ENCODE data around the gene MARK3. TPM values are rescaled to one million over a fixed set of nuclear protein-coding genes. Genes with fewer than 3 reads are reported as not detected.
"Not testable (repeated sequence)": the region's sequence is repeated elsewhere in the genome, so short reads cannot be mapped to it uniquely, and the experiment has no call there.

Gene MARK3
- polyA plus RNA-seq, 3 donors: 101 to 113 (median 104) TPM

DNA sequence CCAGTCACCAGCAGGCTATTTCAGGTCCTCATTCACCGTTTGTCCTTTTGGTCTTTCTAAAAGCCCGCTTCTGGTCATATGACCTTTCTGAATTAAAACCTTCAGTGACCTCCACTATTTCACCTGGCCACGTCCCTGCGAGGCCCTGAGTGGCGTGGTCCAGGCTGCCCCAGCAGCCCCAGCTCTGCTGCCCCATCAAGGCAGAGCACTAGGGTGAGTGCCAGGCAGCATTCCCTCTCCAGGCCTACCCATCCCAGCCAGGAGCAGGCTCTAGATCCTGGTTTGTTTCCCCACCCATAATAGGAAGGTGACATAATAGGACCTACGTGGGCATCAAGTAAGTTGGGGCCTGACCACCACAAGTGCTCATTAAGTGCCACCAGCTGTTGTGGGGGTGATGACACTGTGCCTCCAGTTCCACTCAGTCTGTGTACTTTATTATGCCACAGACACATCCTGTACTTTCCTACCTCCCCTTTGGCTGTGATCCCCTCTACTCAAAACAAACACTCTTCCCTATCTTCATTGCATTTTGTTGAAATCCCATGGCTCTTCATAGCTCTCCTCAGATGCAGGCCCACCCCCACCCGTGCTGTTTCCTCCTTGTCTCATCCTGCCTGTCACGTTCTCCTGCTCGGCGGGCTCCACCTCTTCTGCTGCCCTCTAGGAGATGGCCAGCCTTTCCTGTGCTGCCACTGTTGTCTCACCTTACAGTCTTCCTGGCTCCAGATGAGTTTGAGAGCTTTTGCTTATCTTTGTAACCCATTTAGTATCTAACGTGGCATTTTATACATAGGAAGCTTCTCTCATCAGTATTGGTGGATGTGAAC, 116.0 kb downstream of the MARK3 start:
- DNase-seq (ENCODE audit: extremely low read depth in 1 of 11, low read depth in 9 of 11, low spot score in 4 of 11): no peak

DNA sequence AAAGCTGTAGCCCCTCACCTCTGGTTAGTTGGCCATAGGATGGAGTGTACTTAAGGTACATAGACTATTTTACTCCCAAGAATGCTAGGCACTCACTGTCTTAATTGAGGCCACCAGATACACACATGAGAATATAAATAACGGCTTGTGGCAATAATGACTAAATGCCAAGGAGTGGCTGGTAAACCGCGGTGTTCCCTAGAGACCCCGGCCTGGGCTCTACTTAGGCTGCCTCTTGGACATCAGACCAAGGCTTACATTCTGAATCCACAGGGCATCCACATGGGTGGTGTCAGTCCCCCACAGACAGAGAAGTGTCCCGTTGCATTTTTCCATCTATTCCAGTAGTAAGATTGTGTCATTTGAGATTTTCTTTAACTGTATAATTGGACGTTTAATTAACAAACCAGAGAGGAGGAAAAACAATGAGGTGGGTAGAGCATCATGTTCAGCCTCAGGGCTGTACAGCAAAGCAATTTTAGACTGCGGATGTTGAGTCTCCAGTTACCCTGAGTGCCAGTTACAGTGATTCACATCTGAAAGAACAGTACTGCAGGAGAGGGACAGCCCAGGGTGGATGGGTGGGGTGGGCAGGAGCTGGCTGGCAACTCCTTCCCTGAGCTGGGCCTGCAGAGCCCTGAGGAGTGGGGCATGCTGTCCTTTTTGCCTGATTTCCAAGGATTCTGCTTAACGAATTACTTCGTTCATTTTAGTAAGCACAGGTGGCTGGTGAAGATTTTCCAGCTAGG, 116.9 kb downstream of the MARK3 start:
- DNase-seq (ENCODE audit: extremely low read depth in 1 of 11, low read depth in 9 of 11, low spot score in 4 of 11): no peak

DNA sequence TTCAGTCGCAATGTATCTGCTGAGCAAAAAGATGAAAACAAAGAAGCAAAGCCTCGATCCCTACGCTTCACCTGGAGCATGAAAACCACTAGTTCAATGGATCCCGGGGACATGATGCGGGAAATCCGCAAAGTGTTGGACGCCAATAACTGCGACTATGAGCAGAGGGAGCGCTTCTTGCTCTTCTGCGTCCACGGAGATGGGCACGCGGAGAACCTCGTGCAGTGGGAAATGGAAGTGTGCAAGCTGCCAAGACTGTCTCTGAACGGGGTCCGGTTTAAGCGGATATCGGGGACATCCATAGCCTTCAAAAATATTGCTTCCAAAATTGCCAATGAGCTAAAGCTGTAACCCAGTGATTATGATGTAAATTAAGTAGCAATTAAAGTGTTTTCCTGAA, 117.7 kb downstream of the MARK3 start:
- no peak for DNase-seq (ENCODE audit: extremely low read depth in 1 of 11, low read depth in 9 of 11, low spot score in 4 of 11)

DNA sequence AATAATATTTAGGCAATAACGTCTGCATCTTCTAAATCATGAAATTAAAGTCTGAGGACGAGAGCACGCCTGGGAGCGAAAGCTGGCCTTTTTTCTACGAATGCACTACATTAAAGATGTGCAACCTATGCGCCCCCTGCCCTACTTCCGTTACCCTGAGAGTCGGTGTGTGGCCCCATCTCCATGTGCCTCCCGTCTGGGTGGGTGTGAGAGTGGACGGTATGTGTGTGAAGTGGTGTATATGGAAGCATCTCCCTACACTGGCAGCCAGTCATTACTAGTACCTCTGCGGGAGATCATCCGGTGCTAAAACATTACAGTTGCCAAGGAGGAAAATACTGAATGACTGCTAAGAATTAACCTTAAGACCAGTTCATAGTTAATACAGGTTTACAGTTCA, 118.1 kb downstream of the MARK3 start:
- no peak for DNase-seq (ENCODE audit: extremely low read depth in 1 of 11, low read depth in 9 of 11, low spot score in 4 of 11)

DNA sequence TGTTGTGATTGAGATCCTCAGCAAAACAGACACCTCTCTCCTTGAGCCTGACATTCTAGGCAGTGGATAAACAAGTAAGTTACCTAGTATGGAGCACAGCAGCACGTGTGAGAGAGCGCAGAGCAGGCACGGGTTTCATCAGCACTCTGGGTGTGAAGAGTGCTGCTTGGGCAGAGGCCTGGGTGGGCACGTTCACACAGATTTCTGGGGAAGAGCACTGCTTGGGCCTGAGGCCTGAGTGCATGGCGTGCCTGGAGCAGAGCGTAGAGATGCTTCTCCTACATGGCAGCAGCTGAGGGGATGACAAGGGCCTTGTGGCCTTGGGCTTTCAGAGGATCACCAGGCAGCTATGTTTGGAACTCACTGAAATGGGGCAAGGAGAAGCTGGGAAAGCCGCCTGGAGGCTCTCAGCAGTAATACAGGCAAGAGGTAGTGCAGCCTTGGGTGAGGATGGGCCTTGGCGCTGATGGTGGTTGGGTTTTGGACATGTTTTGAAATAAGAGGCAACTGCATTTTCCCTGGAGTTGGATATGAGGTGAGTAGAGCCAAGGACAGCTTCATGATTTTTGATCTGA, 119.9 kb downstream of the MARK3 start:
- no peak for DNase-seq (ENCODE audit: extremely low read depth in 1 of 11, low read depth in 9 of 11, low spot score in 4 of 11)

DNA sequence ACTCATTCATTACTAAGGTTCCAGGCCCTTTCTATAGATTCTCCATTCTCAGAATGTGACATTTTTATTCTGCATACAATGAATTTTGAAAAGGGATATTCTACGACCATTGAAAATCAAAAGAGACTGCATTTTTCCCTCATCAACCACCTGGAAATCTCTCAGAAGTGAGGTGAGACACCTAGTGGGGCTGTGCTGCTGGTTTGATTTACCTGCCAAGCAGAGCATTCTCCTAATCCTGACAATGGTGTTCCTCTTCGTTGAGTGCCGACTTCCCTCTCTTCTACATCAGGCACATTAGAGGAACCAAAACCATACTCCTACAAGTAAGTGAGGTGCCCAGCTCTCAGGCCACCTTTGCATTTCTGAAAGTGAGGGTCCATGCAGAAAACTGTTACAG, 122.5 kb downstream of the MARK3 start:
- DNase-seq (ENCODE audit: extremely low read depth in 1 of 11, low read depth in 9 of 11, low spot score in 4 of 11): no peak

DNA sequence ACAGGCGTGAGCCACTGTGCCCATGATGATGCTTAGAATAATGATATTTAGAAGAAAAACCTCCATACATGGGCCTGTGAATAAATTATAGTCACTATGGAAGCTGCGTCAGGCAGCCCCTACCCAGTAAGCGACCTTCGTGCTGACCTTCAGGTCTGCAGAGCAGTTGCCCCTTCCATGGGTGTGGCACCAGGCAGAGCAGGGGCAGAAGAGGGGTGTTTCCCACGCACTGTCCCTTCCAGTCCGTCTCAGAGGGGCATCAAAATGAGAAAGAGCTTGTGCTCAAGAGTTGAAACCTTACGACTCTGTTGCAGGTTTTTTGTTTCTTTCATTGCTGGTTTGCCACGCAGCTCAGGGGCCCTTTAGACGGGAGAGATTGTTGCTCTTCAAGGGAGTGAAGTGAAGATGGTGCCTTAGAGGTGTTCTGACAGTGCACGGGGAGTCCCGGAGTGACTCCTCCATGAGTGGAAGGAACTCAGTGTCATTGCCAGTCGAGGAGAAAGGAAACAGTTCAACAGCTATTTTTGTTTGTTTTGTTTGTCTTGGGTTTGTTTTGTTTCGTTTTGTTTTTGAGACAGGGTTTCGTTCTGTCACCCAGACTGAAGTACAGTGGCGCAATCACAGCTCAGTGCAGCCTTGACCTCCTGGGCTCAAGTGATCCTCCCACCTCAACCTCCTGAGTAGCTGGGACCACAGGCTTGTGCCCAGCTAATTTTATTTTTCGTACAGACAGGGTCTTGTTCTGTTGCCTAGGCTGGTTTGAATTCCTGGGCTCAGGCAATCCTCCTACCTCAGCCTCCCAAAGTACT, 123.5 kb downstream of the MARK3 start:
- no peak for DNase-seq (ENCODE audit: extremely low read depth in 1 of 11, low read depth in 9 of 11, low spot score in 4 of 11)

DNA sequence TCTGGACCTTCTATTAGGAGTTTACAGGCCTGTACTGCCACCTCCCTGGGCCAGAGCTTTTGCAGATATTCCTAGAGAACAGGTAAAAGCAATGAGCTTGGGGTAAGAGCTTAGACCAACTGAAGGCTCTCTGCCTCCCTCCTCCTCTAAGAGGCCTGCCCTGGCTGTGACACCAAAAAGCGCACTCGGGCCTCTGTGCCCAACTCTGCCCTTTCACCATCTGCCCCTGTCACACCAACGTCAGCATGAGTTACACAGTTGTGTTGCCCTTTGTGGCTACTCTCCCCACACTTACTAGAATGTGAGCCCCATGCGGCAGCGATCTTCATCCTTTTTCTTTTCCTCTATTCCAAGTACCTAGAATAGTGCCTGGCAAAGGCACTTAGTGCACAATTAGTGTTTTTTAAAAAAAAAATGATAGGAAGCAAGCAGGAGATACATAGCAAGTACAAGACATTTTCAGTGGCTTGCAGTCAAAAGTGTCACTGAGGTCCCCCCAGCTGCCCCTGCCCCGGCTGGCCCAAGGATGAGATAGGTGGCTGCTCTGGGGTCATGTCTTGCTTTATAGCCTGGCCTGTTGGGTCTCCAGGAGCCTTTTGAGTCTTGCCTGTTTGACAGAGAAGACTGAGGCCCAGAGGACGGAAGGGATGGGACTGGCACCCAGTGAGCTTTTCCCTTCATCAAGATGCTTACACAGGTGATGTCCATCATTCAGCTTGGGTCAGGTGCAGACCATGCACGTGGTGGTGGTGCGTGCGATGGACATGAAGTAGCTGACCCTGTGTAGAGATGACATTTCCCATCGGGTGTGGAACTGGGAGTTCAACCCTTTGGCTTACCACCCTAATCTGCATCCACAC, 124.9 kb downstream of the MARK3 start:
- no peak for DNase-seq (ENCODE audit: extremely low read depth in 1 of 11, low read depth in 9 of 11, low spot score in 4 of 11)

DNA sequence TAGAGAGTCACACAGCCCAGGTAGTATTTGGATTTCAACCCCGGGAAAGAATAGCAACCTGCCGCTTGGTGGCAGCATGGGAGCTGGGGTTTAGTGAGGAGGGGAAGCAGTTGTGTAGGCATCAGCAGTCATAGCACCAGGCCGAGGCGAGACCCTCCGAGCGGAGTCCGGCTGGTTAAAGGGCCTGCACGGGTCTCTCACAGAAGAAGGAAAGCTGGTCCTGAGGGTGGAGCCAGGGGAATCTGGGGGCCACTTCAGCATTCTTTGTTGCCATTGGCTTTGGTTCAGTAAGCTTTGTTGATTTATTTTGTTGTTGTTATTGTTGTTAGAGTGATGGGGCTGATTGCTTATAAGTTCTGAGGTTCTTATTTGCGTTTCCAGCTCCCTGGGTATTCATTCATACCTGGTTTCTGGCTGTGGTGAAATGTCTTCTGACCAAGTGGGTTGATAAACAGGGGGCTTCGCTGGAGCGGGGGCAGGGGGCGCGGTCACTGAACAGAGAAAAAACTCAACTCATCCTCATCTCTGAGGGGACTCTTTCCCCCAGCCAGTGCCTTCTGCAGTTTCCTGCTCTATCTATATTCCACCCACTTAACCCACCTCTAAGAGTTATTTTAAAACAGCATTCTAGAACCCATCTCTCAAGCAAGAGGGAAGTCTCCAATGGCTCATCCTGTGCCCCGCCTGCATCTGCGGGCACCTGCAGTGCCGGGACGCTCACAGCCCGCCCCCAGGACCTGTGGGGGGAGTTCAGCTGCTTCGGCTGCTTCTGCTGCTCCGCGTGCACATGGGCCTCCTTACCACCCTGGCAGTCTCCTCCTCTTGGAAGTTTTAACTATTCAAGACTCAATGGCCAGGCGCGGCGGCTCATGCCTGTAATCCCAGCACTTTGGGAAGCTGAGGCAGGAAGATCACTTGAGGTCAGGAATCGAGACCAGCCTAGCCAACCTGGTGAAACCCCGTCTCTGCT, 125.8 kb downstream of the MARK3 start:
- no peak for DNase-seq (ENCODE audit: extremely low read depth in 1 of 11, low read depth in 9 of 11, low spot score in 4 of 11)

DNA sequence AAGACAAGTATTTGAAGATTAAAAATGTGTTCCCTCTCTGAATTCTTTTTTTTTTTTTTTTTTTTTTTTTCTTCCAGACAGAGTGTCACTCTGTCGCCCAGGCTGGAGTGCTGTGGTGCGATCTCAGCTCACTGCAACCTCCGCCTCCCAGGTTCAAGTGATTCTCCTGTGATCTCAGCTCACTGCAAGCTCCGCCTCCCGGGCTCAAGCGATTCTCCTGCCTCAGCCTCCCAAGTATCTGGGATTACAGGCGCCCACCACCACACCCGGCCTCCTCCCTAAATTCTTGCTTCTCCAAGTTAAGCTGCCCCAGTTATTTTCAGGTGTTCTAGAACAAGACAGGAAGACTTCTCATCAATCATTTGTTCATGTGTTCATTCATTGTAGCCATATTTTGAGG, 127.0 kb downstream of the MARK3 start:
- not testable (repeated sequence) for DNase-seq (ENCODE audit: extremely low read depth in 1 of 11, low read depth in 9 of 11, low spot score in 4 of 11)

DNA sequence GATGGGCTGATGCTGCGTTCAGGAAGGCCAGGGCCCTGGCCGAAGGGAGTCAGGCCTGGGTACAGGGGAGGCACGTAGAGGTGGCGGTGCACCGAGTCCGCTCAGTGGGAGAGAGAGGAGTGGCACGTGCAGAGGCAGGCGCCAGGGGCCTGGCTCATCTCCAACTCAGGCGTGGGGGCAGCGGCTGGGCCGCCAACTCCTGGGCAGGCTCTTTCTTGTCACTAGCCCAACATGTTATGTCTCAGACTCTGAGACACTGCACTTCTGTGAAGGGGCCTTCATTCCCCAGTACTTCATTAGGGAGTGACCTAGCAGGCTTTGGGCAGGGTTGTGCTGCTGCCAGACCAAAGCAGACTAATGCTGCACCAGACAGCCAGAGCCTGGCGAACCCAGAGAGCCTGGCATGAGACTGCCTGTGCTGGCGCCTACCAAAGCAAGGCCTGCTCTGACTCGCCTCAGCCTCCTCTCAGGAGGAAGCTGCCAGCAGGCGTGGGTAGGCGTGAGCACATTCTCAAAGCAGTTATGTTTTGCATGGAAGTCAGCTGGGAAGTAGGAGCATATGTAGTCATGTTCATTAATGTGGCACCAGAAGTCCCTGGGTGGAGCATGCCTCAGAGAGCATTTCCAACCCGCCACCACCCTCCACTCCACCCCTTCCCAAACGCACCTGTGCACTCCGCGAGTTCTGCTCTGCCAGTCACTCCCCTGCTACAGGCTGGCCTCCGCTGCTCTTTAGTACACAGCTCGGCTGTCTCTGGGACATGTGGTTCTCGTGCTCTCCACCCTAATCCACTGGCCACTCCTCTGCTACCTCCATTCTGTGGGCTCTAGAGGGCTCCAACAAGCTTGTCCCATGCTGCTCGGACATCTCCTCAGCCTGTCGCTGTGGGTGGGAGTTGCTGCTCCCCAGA, 127.7 kb downstream of the MARK3 start:
- no peak for DNase-seq (ENCODE audit: extremely low read depth in 1 of 11, low read depth in 9 of 11, low spot score in 4 of 11)

DNA sequence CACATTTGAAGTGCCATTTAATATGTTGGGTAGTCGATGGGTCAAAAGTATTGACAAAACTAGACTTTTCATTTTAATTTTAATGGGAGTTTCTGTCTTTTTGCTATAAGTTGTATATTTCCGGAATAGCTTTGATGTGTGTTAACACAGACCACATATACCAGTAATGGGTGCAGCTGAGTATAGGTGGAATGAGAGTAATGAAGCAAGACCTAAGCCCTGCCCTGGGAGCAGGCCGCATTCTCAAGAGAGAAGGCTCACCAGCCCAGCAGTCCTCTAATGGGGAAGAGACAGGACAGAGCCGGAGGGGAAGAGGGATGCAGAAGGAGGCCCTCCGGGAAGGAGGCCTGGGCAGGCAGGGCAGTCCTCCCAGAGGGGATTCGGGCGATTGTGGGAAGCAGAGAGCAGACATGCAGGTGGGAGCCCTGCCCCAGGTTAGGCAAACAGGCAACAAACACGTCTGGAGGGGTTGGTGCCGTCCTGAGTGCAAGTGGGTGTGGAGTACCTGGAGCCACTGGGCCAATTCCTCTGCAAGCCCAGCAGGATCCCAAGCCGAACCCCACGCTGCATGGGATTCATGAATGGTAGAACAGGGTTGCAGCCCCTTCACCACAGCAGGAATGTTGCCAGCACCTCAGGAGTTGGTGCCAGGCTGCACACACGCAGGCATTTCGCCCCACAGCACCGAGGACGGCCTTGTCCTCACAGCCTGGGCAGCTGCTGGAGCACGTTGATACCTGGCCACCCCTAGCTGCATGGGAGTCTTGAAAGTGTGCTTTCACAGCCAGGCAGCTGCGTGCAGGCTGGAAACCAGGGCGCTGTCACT, 129.6 kb downstream of the MARK3 start:
- no peak for DNase-seq (ENCODE audit: extremely low read depth in 1 of 11, low read depth in 9 of 11, low spot score in 4 of 11)

DNA sequence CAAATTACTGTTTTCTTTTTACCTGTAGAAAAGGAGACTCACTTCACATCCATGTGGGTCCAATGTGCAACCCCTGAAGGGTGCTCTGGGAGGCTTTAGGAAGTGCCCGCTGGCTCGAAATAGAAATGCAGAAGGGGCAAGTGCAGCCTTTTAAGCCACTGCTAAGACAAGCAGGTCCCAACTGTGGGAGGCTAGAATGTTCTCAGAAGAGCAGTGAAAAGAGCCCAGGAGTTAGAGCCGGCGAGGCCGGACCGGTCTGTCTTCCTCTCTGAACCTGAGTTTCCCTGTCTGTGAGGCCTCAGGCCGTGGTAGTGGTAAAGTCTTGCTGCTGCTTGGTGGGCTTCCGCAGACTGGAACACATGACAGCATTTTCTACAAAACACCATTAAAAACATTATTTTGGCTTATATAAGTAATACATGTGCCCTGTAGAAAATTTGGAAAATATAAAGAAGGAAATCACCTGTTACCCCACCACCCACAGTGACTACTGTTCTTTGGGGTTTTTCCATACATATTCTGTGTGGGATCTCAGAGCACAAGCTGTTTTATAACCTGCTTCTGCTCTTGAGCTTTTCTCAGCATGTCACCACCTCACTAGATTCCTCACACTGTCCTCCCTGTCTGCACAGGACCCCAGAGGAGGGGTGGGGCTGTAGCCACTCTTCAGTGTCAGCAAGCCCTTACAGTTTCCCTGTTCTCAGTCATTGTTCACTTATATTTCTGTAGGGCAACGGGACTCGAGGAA, 131.4 kb downstream of the MARK3 start:
- DNase-seq (ENCODE audit: extremely low read depth in 1 of 11, low read depth in 9 of 11, low spot score in 4 of 11): no peak

DNA sequence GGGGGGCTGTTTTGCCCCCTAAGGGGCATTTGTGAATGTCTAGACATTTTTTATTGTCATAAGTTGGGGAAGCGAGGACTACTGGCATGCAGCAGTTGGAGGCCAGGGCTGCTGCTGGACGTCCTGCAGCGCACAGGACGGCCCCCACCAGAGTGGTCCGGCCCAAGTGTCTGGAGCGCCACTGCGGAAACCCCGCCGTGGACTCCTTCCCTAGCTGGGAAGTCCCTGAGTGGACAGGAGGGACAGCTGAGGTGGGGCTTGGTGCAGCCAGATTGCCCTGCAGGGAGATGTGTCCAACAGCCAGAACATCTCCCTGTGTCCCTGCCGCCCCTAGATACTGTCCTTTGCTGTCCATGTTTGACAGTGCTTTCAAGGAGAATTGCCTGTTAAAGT, 132.0 kb downstream of the MARK3 start:
- DNase-seq (ENCODE audit: extremely low read depth in 1 of 11, low read depth in 9 of 11, low spot score in 4 of 11): no peak

Measured in renal cortex interstitium (tissue), 11 donors.